NCI-H2227 (cell line): ENCODE measurements around the gene IL17C.
"Not testable (repeated sequence)": the region's sequence is repeated elsewhere in the genome, so short reads cannot be mapped to it uniquely, and the experiment has no call there.

Experiments used
- DNase-seq: peaks from one replicate; lab custom pipeline; 2025; ENCODE audit not compliant: unreplicated experiment; lab: John Stamatoyannopoulos, UW

The IL17C gene

DNA sequence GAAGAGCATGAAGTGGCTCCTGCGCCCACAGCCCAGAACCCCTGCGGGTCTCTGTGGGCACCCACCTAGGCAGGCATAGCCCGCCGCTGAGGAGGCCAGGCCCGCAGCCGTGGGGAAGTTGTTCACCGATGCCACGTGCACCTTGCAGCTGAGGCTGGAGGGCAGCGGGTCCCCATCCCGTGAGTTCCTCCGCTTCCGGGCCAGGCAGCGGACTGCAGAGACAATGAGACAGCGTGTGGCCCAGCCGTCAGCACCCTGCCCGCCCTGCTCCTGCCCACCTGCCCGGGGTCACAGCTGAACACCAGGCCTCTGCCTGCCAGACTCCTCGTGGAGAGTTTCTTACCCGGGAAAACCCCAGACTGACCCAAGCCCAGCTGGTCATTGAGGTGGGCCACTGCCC lies 19.0 kb downstream of the IL17C start:
- DNase-seq: no peak

- DNase-seq: no peak
These were observed 20.3 kb downstream of the IL17C start for GRCh38 chr16:88658714-88659113.

DNA sequence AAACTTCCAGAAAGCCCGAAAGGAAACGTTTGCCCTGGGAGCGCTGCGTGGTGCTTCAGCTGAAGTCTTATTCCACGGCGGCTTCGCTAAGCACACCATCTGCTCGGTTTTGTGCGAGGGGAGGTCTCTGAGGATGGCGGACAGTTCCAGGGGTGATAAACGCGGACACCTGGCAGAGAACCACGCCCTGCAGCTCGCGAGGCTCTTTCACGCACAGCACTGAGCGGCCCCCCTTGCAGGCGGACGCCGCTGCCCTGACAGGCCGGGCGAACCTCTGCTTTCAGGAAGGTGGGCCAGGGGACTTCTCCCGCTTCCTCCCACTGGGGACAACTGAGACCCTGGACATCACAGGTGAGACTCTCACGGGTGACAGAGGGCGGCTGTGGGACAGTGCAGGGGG lies 20.8 kb downstream of the IL17C start:
- no peak for DNase-seq

DNA sequence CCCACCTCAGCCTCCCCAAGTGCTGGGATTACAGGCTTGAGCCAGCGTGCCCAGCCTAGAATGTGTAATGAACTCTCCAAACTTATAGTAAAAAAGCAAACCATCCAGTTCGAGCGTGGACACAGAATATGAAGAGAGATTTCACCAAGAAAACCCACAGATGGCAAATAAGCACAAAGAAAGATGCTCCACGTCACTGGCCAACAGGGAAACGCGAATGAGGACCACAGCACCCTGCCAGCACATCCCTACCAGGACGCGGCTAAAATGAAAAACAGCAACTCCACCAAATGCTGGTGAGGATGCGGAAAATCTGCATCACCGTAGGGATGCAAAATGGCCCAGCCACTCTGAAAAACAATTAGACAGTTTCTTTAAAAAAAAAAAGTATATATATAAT lies 23.1 kb downstream of the IL17C start:
- DNase-seq: no peak

DNA sequence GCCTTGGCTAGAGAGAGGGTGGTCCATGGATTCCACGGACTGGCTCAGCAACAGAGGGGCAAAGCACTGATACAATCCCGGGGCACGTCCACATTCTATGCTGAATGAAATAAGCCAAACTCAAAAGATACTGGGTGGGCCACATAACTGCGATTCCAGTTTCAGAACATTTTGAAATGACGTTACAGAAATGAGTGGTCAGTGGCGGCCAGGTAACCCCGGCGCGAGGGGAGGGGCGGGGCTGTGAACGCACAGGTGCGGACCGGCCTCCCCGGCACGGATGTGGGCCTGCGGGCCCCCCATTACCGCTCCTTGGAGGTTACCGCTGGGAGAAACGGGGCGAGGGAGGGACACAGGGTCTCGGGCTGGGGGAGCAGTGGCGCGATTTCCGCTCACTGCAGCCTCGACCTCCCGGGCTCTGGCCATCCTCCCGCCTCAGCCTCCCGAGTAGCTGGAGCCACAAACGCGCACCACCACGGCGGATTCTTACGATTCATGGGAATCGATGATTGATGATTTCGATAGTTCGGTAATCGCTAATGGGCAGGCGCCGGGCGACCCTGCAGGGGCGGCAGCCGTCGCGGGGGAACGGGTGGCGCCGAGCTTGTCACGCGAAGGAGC lies 24.0 kb downstream of the IL17C start:
- no peak for DNase-seq

GRCh38 chr16:88662843-88663606 lies 24.7 kb downstream of the IL17C start, which contains the start of gene MVD:
MVD (minus strand) TSS chr16:88663091; CDS start chr16:88663080, 11 bp downstream.
- DNase-seq: peak; percentile 97

DNA sequence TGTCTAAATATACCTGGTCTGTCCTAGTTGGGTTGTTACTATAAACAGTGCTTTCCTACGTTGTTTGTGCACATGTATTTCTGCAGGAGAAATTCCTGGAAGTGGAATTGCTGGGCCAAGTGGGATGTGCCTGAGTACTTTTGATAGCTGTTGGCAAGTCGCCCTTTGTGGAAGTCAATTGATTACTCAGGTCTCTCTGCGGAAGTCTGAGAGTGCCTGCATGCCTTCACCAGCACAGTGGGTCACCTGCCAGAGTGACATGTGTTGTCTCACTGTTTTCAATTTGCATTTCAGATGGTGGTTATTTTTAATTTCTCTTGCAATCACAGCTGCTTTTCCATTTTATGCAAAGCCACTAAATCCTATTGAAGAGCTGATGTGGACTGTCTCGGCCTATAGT lies 26.8 kb downstream of the IL17C start:
- no peak for DNase-seq

- no peak for DNase-seq
These were observed 27.2 kb downstream of the IL17C start for GRCh38 chr16:88665570-88665969.

DNA sequence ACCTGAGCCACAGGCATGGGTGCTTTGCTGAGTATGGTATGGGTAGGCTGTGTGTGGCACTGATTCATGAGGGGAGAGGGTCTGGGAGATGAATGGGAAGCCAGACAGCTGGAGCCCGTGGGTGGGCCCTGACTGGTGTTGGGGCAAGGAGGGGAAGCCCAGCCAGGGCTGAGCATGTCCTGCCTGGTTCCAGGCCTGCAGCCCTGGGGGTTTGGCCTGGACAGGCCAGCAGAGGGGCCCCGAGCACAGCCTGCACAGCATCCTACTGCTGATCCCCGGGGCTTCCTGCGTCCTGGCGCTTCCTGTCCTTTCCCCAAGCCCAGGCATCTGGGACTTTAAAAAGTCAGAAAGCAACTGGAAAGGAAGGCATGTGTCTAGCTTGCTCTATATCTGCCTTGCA lies 29.1 kb downstream of the IL17C start:
- no peak for DNase-seq

DNA sequence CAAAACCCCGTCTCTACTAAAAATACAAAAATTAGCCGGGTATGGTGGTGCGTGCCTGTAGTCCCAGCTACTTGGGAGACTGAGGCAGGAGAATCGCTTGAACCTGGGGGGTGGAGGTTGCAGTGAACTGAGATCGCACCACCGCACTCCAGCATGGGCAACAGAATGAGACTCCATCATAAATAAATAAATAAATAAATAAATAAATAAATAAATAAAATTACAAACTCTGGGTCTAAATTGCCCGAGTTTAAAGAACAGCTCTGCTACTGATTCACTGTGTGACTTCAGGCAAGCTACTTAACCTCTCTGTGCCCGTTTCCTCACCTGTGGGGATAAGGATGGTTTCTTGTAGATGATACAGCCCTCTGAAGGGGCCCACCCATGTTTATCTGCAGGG lies 31.1 kb downstream of the IL17C start:
- not testable (repeated sequence) for DNase-seq

GRCh38 chr16:88669980-88670379 lies 31.6 kb downstream of the IL17C start:
- DNase-seq: no peak

DNA sequence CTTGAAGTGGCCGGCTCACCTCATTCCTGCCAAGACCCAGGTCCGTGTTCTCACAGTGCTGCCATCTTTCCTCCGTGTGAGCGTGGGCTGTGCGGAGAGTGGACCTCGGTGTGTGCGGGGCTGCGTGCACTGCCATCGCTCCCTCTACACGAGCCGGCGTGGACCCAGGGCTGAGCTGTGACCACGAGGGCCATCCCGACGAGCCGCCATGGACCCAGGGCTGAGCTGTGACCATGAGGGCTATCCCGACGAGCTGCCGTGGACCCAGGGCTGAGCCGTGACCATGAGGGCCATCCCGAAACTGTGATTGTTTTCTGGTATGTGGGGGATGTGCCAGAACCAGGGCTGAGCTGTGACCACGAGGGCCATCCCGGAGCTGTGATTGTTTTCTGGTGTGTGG lies 33.4 kb downstream of the IL17C start:
- no peak for DNase-seq

- DNase-seq: no peak
These were observed 34.4 kb downstream of the IL17C start for GRCh38 chr16:88672776-88673175.

DNA sequence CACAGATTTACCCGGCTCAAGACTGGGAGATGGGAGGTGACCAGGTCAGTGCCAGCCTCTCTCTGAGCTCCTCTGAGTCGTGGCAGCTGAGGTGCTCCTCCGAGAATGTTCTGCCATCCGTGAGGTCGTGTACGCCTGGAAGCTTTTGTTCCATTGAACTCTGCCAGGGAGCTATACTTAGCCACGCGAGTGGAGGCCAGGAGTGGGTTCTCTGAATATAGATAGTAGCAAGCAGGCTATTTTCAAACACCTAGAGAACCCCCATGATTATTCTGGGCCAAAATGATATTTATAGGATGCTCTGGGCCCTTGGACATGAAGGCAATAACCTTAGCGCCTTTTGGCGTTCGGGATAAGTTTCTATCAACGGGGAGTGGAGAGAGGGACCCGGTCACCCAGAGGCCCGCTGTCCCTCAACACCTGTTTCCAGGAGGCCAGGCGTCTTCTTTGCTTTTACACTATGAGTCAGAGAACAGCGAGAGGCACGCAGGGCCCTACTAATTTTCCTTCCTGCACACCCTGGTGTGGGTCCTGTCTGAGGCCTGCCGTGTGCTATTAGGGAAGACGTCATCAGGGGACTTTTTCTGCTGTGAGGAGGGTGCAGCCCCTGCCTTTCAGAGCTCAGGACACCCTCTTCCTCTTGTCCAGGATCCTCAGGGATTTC lies 35.5 kb downstream of the IL17C start:
- no peak for DNase-seq

GRCh38 chr16:88676502-88677242 lies 38.3 kb downstream of the IL17C start:
- no peak for DNase-seq

DNA sequence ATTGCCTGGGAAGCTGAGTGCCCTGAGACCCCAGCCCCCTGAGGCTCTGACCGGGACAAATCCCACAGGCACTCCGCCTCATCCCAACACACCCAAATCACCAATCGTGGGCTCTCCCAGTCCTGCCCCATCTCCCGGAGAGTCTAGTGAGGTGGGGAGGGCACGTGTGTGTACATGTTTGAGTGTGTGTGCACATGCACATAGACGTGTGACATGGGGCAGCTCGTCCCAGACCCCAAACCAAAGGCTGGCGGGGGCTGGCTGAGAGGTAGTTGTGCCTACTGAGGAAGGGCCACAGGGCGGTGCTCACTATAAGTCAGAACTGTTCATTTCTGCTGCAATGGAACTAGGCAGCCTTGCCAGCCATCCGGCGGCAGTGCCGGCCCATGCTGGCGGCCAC lies 39.3 kb downstream of the IL17C start:
- no peak for DNase-seq

GRCh38 chr16:88678224-88678979 lies 40.0 kb downstream of the IL17C start:
- no peak for DNase-seq

GRCh38 chr16:88680554-88681083 lies 42.2 kb downstream of the IL17C start:
- no peak for DNase-seq

- no peak for DNase-seq
These were observed 42.8 kb downstream of the IL17C start for GRCh38 chr16:88681084-88681680.
